AG20443 (cell line): ENCODE measurements around the gene TGM3.

Source experiments
- DNase-seq: peaks from one replicate; pipeline ENCODE4 v3.0.0; 2012; ENCODE audit warnings: low spot score, mixed read lengths

TGM3 gene

GRCh38 chr20:2311329-2311728 is 15.5 kb downstream of the TGM3 start:
- DNase-seq, result no peak

GRCh38 chr20:2312876-2313275 is 17.1 kb downstream of the TGM3 start:
- DNase-seq, result no peak

- DNase-seq, result no peak
Observed at GRCh38 chr20:2313316-2313715, 17.5 kb downstream of the TGM3 start.

GRCh38 chr20:2314759-2315439 is 19.1 kb downstream of the TGM3 start:
- DNase-seq, result peak; percentile 96

GRCh38 chr20:2315440-2315778 is 19.6 kb downstream of the TGM3 start:
- DNase-seq, result no peak

GRCh38 chr20:2316847-2317495 is 21.2 kb downstream of the TGM3 start:
- DNase-seq, result no peak

GRCh38 chr20:2320813-2321658 is 25.2 kb downstream of the TGM3 start:
- DNase-seq, result no peak

- DNase-seq, result no peak
Observed at GRCh38 chr20:2323051-2323450, 27.2 kb downstream of the TGM3 start.

GRCh38 chr20:2326046-2326445 is 30.2 kb downstream of the TGM3 start:
- no peak for DNase-seq

- DNase-seq, result no peak
Observed at GRCh38 chr20:2327620-2328555, 32.1 kb downstream of the TGM3 start.

GRCh38 chr20:2329286-2329685 is 33.5 kb downstream of the TGM3 start:
- DNase-seq, result no peak

GRCh38 chr20:2330090-2330695 is 34.4 kb downstream of the TGM3 start:
- no peak for DNase-seq

- DNase-seq, result no peak
Observed at GRCh38 chr20:2331106-2331505, 35.3 kb downstream of the TGM3 start.

GRCh38 chr20:2331901-2332565 is 36.2 kb downstream of the TGM3 start:
- DNase-seq, result no peak

GRCh38 chr20:2332711-2333110 is 36.9 kb downstream of the TGM3 start:
- DNase-seq, result no peak

- DNase-seq, result no peak
Observed at GRCh38 chr20:2333821-2334220, 38.0 kb downstream of the TGM3 start.

- DNase-seq, result no peak
Observed at GRCh38 chr20:2335096-2335870, 39.5 kb downstream of the TGM3 start.

GRCh38 chr20:2336471-2336870 is 40.7 kb downstream of the TGM3 start:
- no peak for DNase-seq

- no peak for DNase-seq
Observed at GRCh38 chr20:2337142-2337541, 41.3 kb downstream of the TGM3 start.

GRCh38 chr20:2338411-2339066 is 42.7 kb downstream of the TGM3 start:
- DNase-seq, result no peak
